ENCODE measurements around the gene ZFAND3.
"Not testable (repeated sequence)": the region's sequence is repeated elsewhere in the genome, so short reads cannot be mapped to it uniquely, and the experiment has no call there.

Gene ZFAND3

DNA sequence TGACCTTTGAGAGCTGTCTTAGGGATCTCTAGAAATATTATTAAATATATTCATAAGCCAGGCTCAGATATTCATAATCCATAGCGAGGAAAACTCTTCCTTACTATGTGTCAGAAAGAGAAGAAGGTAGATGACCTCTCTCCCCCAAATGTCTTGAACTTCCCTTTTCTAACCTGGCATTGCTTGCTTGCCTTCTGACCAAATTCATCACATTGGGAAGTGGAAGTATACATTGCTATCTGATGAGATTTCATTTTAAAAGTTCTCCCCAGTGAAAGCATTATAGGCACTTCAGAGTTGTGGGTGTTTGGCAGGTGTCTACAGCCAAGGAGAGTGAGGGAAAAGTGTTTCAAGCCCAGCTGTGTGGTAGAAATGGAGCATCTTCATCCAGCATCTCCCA is 197.3 kb downstream of the ZFAND3 start:
- DNase-seq, result peak; percentile 59

DNA sequence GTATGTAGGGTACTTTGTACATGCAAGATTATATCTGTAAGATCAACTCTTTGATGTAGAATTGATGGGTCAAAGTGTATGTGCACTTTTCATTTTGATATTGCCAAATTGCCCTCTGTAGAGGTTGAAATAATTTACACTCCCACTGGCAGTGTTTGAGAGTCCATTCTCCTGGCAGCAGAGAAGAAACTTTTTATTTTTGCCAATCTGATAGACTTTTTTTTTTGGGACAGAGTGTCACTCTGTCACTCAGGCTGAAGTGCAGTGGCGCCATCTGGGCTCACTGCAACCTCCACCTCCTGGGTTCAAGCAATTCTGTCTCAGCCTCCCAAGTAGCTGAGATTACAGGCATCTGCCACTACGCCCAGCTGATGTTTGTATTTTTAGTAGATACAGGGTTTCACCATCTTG is 199.2 kb downstream of the ZFAND3 start:
- peak; percentile 18 for DNase-seq

DNA sequence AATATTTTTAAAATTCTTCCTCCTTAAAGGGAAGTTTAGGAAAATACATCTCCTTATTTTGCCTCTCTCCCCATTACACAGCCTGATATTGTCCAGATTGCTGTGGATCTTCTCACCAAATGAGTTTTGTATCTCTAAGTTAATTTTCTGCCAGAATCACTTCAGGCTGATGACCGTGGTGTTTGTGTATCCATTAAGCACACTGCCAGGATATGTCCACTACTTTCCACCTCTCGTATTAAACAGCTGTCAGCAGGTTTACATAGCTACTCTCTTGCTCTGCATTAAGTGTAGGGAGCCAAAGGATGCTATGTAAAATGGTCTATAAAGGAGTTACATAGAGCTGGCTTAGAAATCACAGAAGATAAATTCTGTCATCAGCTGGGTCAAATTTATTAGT is 201.1 kb downstream of the ZFAND3 start:
- no peak for DNase-seq

DNA sequence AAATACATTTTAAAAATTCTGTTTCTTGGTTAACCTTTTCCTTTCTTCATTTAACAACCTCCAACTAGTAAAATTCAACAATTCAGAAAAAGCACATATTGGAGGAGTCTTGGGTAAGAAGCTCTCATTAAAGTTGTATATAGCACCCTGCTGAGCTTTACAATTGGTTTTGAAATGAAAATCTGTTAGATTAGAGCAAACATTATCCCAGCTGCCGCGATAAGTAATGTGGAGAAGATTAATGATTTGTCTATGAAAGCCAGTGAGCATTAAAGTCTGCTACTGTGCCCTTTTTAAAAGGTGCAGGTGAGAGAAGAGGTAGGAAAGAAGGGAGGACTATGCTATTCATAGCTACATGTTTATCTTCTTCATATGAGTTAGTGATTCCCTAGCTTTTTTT is 201.5 kb downstream of the ZFAND3 start:
- no peak for DNase-seq

DNA sequence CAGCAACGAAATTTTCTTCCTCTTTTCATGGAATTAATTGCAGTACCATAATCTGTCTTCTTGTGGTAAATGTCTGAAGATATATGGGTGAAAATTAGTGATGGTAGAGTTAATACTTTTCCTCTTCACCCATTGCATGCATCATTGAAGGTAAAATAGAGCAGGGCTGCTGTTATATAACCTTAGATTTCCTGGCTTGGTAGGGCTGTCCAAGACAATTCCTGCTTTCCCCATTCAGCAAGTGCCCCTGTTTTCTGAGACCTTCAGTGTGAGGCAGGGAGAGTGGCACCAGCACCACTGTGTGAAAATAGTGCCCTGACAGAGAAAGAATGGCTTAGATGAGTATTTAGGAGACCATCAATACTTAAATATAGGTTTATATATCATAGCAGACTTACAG is 202.0 kb downstream of the ZFAND3 start:
- DNase-seq, result peak; percentile 20

DNA sequence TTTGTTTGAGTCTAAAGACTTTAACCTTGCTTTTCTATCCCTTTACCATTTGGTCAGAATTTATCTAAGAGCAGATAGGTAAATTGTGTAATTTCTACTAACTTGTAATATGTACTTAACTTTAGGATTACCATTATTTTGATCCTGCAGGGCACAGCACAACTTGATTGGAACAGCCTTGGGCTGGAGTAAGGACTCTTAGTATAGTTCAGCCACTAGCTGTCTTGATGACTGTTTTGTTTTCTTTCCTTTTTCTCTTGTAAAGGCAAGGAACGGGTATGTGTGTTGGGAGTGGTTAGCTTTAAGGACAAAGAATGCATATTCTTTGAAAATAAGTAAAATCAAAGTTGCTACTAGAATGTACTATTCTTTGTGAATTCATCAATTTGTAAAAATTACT is 203.2 kb downstream of the ZFAND3 start:
- DNase-seq, result no peak

DNA sequence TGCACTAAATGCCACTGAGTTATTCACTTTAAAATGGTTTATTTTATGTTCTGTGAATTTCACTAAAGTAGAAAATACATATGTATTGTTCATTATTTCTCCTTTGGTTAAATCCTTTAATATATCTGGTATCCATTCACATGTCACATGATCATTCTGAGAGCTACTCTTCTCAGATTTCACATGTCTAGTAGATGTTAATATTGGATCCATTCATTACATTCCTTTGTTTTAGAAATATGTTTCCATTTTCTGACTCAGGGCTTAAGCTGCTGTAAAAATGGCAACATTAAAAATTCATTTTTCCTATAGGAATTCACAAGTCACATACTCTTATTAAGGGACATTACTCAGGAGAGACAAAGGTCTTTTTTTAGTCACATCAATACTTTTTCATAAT is 205.4 kb downstream of the ZFAND3 start:
- DNase-seq, result no peak

DNA sequence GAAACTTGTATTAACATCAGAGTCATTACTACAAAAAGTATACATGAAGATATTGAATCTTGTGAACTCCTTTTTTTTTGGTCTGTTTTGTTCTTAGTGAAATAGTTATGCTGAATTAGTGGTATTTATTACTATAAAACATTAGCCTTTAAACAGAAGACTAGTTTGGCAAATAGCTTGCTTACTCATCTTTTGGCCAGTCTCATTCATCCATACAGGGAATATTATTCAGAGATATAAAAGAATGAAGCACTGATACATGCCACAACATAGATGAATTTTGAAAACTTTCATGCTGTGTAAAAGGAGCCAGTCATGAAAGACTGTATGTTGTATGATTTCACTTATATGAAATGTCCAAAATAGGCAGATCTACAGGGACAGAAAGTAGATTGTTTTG is 205.9 kb downstream of the ZFAND3 start:
- no peak for DNase-seq

DNA sequence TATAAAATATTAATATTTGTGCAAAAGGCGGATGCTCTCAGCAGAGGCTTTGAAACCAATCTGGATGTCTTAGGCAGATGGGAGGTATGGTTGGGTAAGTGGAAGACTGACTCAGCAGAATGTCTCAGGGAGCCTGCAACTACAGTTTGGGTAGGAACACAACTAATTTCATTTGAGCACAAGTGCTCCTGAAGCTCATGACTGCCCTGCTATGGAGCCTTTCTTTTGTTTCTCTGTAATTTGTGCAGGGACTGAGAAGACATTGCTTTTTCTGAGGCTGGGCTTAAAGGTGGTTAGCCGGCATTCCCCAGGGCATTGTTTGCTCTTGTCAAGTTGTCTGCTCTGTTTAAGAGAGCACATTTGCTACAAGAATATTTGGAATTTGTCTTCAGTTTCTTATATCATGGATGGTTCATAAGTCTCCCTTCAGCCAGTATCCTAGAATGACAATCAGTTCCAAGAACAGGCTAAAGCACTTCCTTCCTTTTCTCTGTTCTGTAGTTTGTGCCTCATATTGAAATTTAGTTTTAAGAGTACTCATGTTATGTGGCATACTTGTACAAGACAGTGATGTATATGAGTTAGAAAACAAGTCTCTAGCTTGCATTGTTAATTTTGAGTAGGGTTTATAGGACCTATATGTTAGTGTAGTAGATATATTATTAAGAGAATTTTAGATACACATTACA is 208.3 kb downstream of the ZFAND3 start:
- DNase-seq, result peak; percentile 54

DNA sequence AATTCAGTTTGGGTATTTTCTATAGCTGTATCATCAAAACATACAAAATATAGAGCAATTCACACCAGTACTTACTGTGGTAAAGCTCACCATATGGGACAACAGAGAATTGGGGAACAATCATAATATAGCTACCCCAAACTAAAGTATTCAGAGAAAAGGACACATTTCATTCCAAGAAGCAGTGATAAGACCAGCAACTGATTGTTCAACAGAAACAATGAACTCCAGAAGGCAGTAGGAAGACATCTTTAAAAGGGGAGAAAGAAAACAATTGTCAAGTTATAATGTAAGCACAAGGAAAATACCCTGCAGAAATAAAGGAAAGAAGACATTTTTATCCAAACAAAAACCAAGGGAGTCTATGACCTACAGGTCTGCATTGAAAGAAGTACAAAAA is 210.9 kb downstream of the ZFAND3 start:
- no peak for DNase-seq

DNA sequence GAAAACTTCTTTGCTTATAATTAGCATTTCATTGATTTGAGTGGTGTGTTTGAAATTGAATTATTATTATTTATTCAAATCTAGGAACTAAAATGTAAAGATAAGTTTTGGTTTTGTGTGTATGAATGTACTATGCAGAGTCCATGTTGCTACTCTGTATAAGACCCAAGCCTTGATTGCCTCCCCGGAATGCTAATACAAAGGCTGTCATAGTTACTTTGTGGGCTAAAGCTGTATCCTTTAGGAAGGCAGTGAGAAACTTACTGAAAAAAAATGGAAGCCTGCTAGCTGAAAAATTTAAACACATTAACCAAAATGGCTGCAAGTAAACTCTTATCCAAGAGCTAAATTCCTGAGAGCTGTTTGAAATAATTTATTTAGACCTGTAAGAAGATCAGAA is 213.3 kb downstream of the ZFAND3 start:
- DNase-seq, result no peak

DNA sequence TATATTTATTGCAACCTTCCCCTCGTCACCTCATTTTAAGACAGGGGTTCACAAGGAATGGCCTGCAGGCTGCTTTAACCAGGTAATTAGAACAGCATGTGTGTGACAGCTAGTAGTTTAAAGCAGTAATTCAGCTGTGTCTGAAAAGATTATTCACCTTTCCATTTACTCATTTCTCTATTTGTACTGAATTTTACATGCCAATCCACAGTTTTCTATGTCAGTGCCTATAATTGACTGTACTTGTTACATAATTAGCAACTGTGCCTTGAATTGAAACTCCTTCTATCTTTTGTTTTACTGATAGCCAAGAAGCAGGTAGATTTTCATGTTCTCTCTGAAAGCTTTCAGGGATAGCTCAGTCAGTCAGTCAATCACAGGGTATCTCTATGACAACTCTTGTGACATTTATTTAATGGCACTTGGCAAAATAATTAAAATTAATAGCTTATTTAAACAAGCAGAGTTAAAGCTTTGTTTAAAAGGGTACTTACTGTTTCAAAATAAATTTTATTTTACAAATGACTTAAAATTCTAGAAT is 214.0 kb downstream of the ZFAND3 start:
- DNase-seq, result no peak

DNA sequence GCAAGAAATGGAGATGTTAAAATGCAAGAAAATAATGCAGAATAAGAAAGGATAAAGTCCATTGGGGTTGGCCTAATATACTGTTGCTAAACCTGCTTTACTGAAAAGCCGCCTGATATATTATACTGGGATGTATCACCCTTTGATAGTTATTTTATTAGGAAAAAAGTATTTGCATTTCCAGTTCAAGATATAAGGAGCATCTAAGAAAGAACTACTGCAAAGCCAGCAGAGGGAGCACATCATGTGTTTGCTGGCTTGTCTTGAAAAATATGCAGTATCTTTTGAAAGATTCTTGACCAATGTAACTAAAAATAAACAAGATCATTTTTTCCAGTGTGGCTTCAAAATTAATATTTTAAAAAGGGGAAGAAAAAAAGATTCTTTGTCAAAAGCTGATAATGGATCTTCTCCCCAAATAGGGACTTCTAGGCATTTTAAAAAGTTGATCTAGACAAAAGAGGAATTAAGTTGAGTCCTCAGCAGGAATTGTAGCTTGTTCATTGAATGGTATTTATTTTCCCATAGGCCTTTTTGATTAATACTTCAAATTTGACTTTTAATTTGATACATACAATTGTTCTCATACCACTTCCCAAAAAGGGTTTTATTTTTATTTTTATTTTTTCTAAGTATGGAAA is 214.9 kb downstream of the ZFAND3 start:
- peak; percentile 52 for DNase-seq

DNA sequence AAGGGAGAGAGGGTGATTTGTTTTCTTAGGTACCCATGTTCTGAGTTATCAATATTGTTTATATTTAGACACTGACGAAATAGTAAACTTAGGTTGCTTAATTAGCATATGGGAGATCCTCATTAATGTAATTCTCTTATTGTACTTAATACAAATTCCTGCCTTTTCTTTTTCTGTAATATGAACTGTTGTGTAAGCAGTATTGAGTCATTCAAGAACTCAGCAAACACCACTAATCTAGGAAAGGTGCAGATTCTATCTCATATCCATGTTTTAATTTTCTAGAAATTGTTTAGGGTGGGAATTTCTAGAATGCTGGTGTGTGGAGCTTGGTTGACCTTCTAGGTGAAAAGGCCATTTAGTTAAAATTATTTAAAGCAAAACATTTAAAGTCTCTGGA is 216.0 kb downstream of the ZFAND3 start:
- no peak for DNase-seq

DNA sequence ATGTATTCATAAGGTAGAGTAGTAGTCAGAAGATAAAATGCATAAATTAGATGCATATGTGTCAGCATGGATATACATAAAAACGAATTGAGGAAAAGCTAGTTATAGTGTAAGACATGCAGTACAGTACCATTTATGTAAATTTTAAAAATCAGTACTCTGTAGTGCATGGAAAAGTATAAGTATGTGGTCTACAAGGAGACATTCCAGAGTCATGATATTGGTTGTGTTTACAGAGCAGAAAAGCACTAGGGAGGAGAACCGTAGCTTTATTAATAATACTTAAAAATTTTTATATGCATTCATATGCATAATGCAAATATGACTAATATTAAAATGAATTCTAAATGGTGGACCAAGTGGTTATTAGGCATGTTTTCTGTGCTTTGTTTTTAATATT is 220.0 kb downstream of the ZFAND3 start:
- no peak for DNase-seq

DNA sequence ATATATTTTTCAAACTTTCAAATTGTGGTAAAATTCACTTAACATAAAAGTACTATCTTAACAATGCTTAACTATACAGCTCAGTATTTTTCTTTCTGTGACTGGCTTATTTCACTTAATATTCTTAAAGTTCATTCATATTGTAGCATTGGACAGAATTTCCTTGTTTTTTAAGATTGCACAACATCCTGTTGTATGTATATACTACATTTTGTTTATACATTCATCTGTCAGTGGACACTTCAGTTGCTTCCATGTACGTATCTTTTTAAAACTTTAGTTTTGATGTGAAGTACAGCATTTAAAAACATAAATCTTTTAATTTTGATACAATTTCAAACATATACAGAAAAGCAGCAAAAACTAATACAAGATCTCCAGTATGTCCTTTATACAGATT is 220.7 kb downstream of the ZFAND3 start:
- DNase-seq, result no peak

DNA sequence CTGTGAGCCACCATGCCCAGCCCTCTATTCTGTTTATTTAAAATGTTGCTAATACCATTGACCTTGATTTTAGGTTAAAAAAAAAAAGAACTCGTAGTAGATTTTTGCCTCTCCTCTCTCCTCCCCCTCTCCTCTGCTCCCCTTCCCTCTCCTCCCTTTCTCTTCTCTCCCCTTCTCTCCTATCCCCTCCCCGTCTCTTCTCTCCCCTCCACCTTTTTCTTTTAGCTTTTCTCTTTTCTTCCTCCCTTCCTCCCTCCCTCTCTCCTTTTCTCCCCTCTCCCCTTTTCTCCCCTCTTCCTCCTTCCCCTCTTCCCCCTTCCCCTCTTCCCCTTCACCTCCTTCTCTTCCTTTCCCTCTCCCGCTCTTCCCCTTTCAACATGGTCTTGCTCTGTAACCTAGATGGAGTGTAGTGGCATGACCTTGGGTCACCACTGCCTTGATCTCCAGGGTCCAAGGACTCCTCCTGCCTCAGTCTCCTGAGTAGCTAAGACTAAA is 223.8 kb downstream of the ZFAND3 start:
- no peak for DNase-seq

DNA sequence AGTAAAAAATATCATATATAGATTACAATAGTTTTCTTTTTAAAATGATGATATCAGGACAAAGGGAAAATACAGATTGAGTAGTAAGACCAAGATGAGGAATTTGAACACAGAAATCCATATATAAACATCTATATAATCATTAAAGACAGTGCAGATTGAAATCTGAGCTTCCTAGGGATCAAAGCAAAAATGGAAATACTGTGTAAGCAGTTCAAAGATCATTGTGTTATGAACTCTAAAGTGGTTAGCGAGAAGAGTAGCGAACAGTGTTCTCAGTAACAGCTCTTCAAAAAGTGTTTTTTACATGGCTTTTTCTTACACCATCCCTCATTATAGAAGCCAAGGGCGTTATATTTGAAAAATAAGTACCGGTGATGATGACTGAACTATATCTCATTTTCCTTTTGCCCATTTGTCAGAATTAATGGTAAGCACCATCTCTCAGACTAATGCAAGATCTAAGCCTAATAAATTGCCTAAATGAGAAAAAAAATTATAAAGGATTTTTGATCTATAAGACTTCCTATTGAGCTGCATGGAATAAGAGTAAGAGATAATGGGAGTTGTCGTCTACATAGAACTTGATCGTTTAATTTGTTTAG is 226.3 kb downstream of the ZFAND3 start:
- DNase-seq, result no peak

DNA sequence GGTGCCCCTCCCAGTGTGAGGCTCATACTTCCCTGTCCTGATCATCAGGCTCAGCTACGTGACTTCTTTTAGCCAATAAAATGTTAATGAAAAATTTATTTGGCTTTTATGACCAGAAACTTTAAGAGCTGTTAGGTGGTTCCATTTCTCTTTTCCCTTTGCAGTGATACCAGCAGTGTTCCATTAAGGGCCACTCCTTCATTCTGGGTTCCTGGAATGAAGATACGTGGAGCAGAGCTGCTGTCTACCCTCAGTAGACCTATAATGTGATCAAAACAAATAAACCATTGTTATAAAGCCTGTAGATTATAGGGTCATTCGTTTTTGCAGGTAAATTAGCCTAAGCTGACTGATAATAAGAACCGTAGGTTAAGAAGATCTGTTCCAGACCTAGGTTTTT is 228.0 kb downstream of the ZFAND3 start:
- DNase-seq, result no peak

DNA sequence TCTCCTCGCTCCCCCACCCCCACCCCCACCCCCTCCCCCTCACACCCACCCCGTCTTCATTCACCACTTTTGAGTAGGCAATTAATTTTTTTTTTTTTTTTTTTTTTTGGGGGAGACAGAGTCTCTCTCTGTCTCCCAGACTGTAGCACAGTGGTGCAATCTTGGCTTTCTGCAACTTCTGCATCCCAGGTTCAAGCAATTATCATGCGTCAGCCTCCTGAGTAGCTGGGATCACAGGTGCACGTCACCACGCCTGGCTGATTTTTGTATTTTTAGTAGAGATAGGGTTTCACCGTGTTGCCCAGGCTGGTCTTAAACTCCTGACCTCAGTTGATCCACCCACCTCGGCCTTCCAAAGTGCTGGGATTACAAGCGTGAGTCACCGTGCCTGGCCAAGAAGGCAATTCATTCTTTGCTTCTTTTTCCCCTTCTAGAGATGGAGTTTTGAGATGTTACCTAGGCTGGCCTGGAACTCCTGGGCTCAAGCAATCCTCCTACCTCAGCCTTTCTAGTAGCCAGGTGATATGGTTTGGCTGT is 230.4 kb downstream of the ZFAND3 start:
- not testable (repeated sequence) for DNase-seq

DNA sequence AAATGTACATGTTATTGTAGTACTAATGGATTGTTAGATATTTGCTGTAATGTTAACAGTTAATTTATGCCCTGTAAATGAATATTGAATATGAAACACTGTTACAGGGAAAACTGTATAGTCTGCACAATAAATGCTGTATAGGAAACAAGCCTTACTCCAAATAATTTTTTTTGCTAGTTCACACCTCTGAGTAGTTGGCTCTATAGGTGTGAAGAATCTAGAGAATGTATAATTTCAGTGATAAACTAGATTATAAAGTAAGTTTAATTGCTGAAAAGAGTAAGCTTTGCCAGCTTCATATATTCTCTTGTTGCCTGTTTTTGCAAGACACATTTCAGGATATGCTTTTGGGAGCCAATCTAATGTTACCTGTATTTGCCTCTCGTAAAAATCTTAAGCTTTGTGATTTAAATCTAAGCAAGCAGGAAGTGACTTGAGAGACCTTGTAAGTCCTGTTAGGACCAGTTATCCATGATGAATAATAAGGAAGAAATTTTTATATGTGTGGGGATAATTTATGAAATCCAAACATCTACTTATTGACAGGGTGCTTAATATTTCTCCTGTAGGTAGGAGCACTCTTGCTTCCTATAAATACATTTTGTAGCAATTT is 232.4 kb downstream of the ZFAND3 start:
- DNase-seq, result no peak

DNA sequence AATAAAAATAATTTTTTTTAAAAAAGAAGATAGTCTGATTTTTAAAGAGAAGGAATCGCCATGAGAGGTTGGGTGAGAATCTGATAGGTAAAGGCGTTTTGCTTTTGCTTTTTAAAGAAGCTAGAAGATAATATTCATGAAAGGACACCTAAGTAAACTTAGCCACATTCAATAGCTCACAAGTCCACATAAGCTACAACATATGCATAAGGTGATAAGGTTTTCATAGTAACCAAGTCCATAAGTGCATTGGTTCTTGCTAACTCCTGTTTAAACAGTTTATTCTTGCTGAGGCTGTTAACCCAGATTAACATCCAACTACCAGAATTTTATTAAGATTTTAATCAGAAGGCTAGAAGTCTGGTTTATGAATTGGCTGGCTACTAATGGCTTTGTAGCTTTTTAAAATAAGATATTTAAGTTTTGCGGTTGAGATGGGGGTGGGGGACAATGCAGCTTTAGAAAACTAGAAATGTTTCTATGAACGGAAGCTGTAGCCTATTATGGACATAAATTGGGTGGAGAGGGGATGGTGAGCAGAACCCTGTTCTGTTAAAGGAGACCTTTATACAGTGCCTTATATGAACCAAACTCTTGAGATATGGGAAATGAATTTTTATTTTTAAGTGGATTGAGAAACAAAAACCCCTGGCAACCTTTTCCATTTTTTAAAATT is 235.1 kb downstream of the ZFAND3 start:
- peak; percentile 8 for DNase-seq

DNA sequence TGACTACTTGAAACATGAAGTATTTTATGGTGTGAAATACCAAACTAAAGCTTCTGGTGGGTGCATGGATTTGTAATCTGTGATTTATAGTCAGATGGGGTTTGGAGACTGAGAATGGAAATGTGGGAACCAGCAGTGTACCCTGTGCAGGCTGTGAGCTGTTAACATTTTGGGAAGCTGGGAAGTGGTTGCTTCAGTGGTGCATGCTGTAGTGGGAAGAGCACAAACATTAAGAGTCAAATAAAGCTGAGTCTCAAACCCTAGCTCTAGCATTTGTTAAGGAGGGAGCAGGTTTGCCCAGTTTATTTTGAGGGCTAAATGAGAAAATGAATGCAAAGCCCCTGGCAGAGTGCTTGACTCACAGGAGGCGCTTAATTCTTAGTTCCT is 235.7 kb downstream of the ZFAND3 start:
- DNase-seq, result no peak
